ENCODE data around the gene CERCAM. TPM values are rescaled to one million over a fixed set of nuclear protein-coding genes. Genes with fewer than 3 reads are reported as not detected.

CERCAM gene
- total RNA-seq, result 49.1 and 55.7 TPM in 2 replicates

GRCh38 chr9:128420651-128421481, at the start of gene CERCAM:
Gene CERCAM (plus strand): TSS chr9:128420857. CDS start chr9:128420878, 21 bp downstream.
- DNase-seq (ENCODE audit: low read depth), result no peak

GRCh38 chr9:128371630-128372117, 49.0 kb upstream of the CERCAM start:
- DNase-seq (ENCODE audit: low read depth), result no peak
- no peak for TF ChIP-seq CTCF (conservative IDR thresholded peaks at IDR 0.05; ENCODE audit: low read depth, low read length)
- peak overlapping the region; percentile 93 for H3K4me3 ChIP-seq (ENCODE audit: low read depth, low read length)

More at GRCh38 chr9:128420651-128421481, at the start of gene CERCAM:
- peak within 1 kb of the TSS; percentile 81 for H3K4me3 ChIP-seq (ENCODE audit: low read depth, low read length)
- no peak for TF ChIP-seq CTCF (conservative IDR thresholded peaks at IDR 0.05; ENCODE audit: low read depth, low read length)

- peak overlapping the region; percentile 93 for H3K4me3 ChIP-seq (ENCODE audit: low read depth, low read length)
- no peak for DNase-seq (ENCODE audit: low read depth)
- TF ChIP-seq CTCF (conservative IDR thresholded peaks at IDR 0.05; ENCODE audit: low read depth, low read length), result no peak
Observed at GRCh38 chr9:128372188-128372641, 48.4 kb upstream of the CERCAM start.

GRCh38 chr9:128372784-128373183, 47.9 kb upstream of the CERCAM start:
- TF ChIP-seq CTCF (conservative IDR thresholded peaks at IDR 0.05; ENCODE audit: low read depth, low read length), result no peak
- peak overlapping the region; percentile 93 for H3K4me3 ChIP-seq (ENCODE audit: low read depth, low read length)
- no peak for DNase-seq (ENCODE audit: low read depth)

- H3K4me3 ChIP-seq (ENCODE audit: low read depth, low read length), result no peak overlapping the region
- DNase-seq (ENCODE audit: low read depth), result no peak
- TF ChIP-seq CTCF (conservative IDR thresholded peaks at IDR 0.05; ENCODE audit: low read depth, low read length), result no peak
Observed at GRCh38 chr9:128374221-128374675, 46.4 kb upstream of the CERCAM start.

- no peak for DNase-seq (ENCODE audit: low read depth)
- no peak overlapping the region for H3K4me3 ChIP-seq (ENCODE audit: low read depth, low read length)
- no peak for TF ChIP-seq CTCF (conservative IDR thresholded peaks at IDR 0.05; ENCODE audit: low read depth, low read length)
Observed at GRCh38 chr9:128375865-128376264, 44.8 kb upstream of the CERCAM start.
